ENCODE results near the gene WDFY4. TPM values are rescaled to one million over a fixed set of nuclear protein-coding genes. Genes with fewer than 3 reads are reported as not detected.

WDFY4 gene
- total and polyA plus RNA-seq, 2 of the 4 experiments (the other 2 are of a cell fraction) = not detected

GRCh38 chr10:48776528-48776927, 91.9 kb downstream of the WDFY4 start:
- dilution Hi-C loops (cut with HindIII; ENCODE audit: low sequenced_read_pairs, unreplicated experiment) = no loop called here

More at GRCh38 chr10:48776528-48776927, 91.9 kb downstream of the WDFY4 start:
- intact Hi-C loops (cut with micrococcal nuclease) (no loop called here), in situ Hi-C loops (cut with MboI; ENCODE audit: low sequenced_read_pairs) (no loop called here)
- Histone ChIP-seq H3K4me2 (ENCODE audit: low read depth, low read length) (no peak overlapping the region), H3K79me1 (ENCODE audit: low read depth in 1 of 2, low read length in 2 of 2) (no peaks in the 10 kb centered on the region), H3K9ac (ENCODE audit: low read depth, low read length) (no peak overlapping the region), H4K20me1 (ENCODE audit: insufficient read depth, low read length) (no peaks in the 10 kb centered on the region), H4K91ac (ENCODE audit: insufficient read depth, low read depth, low read length) (no peak overlapping the region), H3K9me3 (ENCODE audit: control insufficient read depth, insufficient read depth, low read length) (no peaks in the 10 kb centered on the region), H3K4me1 (ENCODE audit: control insufficient read depth, insufficient read depth, low read length) (no peaks in the 10 kb centered on the region), H3K27ac (ENCODE audit: insufficient read depth, low read length) (no peak overlapping the region), H3K4ac (ENCODE audit: low read depth, low read length) (no peak overlapping the region), H2AFZ (replicated peaks; ENCODE audit: low read length, poor library complexity) (no peak overlapping the region), H3K14ac (replicated peaks; ENCODE audit: low read depth, low read length) (no peak overlapping the region), H4K8ac (ENCODE audit: low read depth in 2 of 2, low read length in 2 of 2) (no peak overlapping the region), H3K4me3 (ENCODE audit: insufficient read depth, low read depth, low read length) (no peak overlapping the region), H3K9me1 (ENCODE audit: insufficient read depth, low read length) (no peaks in the 10 kb centered on the region), H2AK9ac (replicated peaks; ENCODE audit: low read depth, low read length, poor library complexity) (no peak overlapping the region), H3K27me3 (ENCODE audit: control insufficient read depth, insufficient read depth, low read length) (no peaks in the 10 kb centered on the region), H3K23ac (ENCODE audit: low read depth, low read length) (no peak overlapping the region), H4K5ac (ENCODE audit: low read depth, low read length) (no peak overlapping the region), H3K36me3 (ENCODE audit: control insufficient read depth, insufficient read depth, low read length) (no peaks in the 10 kb centered on the region), H2BK15ac (ENCODE audit: low read depth, low read length) (no peak overlapping the region), H3K56ac (ENCODE audit: extremely low read depth, insufficient read depth, low read length) (no peak overlapping the region), H2BK120ac (ENCODE audit: low read depth, low read length) (no peak overlapping the region), H2BK5ac (ENCODE audit: low read depth, low read length, poor library complexity, severe bottlenecking) (no peak overlapping the region), H2AK5ac (ENCODE audit: low read depth, low read length) (no peak overlapping the region), H3K18ac (ENCODE audit: low read depth, low read length) (no peak overlapping the region), H2BK20ac (ENCODE audit: low read depth, low read length) (no peak overlapping the region)
- POLR2A ChIA-PET (ENCODE audit: unreplicated experiment) = no interaction called here
- no peak for TF ChIP-seq RCOR1 (IDR thresholded peaks at IDR 0.05; ENCODE audit: insufficient replicate concordance, low read length)
- TF ChIP-seq MXI1 (IDR thresholded peaks at IDR 0.05; ENCODE audit: borderline replicate concordance, low read depth, low read length) = no peak
- no peak for TF ChIP-seq POLR2A (IDR thresholded peaks at IDR 0.05; ENCODE audit: low read depth, low read length)
- TF ChIP-seq MAZ (IDR thresholded peaks at IDR 0.05; ENCODE audit: borderline replicate concordance, low read depth, low read length) = no peak
- TF ChIP-seq SMC3 (IDR thresholded peaks at IDR 0.05; ENCODE audit: low read depth, low read length) = no peak
- 63% methylated on average over 4 of the region's 9 CpGs; no CpG with 5 or more reads in 1 of the 2 experiments for WGBS, 2 experiments (ENCODE audit: extremely low coverage in 2 of 2, insufficient read length in 1 of 2)
- no TSS peak for BruUV-seq (replicated peaks)
- ATAC-seq (ENCODE audit: low read depth) (no peak), DNase-seq (no peak)
- CTCF ChIA-PET = no interaction called here

Measured in IMR-90 (cell line).